PC-3 (cell line): Measurements from ENCODE around the gene PARK7.

Source experiments
- CTCF ChIP-seq: fragments of 300-600 bp; sonication (generic); conservative IDR thresholded peaks from 2 replicates; pipeline ENCODE4 v1.5.1; 2017; ENCODE audit warnings: antibody characterized with exemption, low read depth, mild to moderate bottlenecking, low read length
- EZH2phosphoT487 ChIP-seq: fragments of 300-600 bp; sonication (generic); IDR thresholded peaks from 2 replicates; pipeline ENCODE4 v1.6.1; 2018; ENCODE audit warnings: mild to moderate bottlenecking, antibody characterized with exemption, low read length, borderline replicate concordance

DNA sequence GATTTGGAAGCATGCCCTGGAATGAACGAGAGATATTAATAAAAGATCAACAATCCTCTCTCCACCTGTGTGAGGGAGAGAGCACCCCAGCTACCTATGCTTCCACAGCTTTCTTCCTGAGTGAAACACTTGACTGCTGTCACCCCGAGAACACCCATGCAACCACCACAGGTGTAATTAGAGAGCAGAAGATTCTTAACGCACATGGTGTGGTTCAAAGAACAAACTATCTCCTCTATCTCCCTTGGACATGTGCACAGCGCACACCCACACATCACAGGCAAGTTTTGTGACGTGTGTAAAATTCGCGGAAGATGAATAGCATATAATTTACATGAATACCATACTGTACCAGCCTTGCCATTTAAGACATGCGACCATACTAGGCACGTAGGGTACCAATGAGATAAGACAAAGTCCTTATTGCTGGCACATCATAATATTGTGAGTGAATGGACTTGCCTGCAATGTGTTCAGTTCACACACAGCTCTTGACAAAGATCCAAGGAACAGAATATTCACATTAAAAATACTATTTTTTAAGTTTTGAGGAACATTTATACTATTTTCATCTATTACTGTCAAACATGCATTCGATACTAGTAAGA lies 53.0 kb downstream of the PARK7 start:
- TF ChIP-seq CTCF (no peak), EZH2phosphoT487 (no peak)
